T-cell (primary cell): ENCODE measurements around the gene HSP90AA1. TPM values are rescaled to one million over a fixed set of nuclear protein-coding genes. Genes with fewer than 3 reads are reported as not detected.

Experiments
- ATAC-seq, 4 experiments: fragments of 200-7000 bp in 3 of 4; fragments of 150-1000 bp in 1 of 4; cut with Tn5 transposase; replicated peaks in 1 of 4; 1 replicate in 3 of 4; 2 replicates in 1 of 4; pipeline ENCODE4 v1.10.0; 2021; ENCODE audit warnings: moderate library complexity in 3 of 4, mild to moderate bottlenecking in 2 of 4, moderate number of reproducible peaks in 1 of 4
- CTCF ChIA-PET, 2 donors: fragments of 300-600 bp; sonication (Branson Sonifier 250); formaldehyde crosslinking; loops; one replicate each; lab custom pipeline; 2022; ENCODE audit warnings: antibody characterized with exemption in 2 of 2; lab: Charles Lee
- POLR2A ChIA-PET, 2 donors: fragments of 300-600 bp; sonication (Branson Sonifier 250); formaldehyde crosslinking; loops; one replicate each; lab custom pipeline; 2022; ENCODE audit warnings: antibody characterized with exemption in 2 of 2; lab: Charles Lee
- DNase-seq, 35 experiments: peaks; one replicate each; pipeline versions ENCODE4 v3.0.0 to v3.0.0-alpha.2; 2013 to 2023
- H3K27ac ChIP-seq: one replicate; pipeline ENCODE4 v1.5.1; 2013; ENCODE audit warnings: low read length
- H3K27me3 ChIP-seq, 2 experiments: replicated peaks in 1 of 2; 1 replicate in 1 of 2; 2 replicates in 1 of 2; pipeline versions ENCODE4 v1.6.1 to v1.7.0; 2013; ENCODE audit warnings: low read length in 1 of 2, mixed read lengths in 1 of 2; ENCODE audit not compliant: control insufficient read depth in 2 of 2, insufficient read depth in 2 of 2; ENCODE audit errors: extremely low read depth in 1 of 2
- H3K36me3 ChIP-seq, 2 donors: 1 replicate in 1 of 2; 2 replicates in 1 of 2; pipeline versions ENCODE4 v1.6.1 to v1.7.0; 2013; ENCODE audit warnings: low read length in 1 of 2; ENCODE audit not compliant: control insufficient read depth in 2 of 2, insufficient read depth in 1 of 2; ENCODE audit errors: extremely low read depth in 1 of 2
- H3K4me1 ChIP-seq, 2 experiments: 1 replicate in 1 of 2; 2 replicates in 1 of 2; pipeline versions ENCODE4 v1.6.1 to v1.7.0; 2013; ENCODE audit warnings: low read length in 2 of 2, mixed read lengths in 1 of 2; ENCODE audit not compliant: insufficient read depth in 2 of 2, control insufficient read depth in 1 of 2; ENCODE audit errors: extremely low read depth in 1 of 2
- H3K4me3 ChIP-seq, 2 donors: 1 replicate in 1 of 2; 2 replicates in 1 of 2; pipeline versions ENCODE4 v1.5.1 to v1.7.0; 2013; ENCODE audit warnings: mild to moderate bottlenecking in 2 of 2, low read length in 1 of 2, moderate library complexity in 1 of 2; ENCODE audit not compliant: control insufficient read depth in 1 of 2; ENCODE audit errors: extremely low read depth in 1 of 2
- H3K9me3 ChIP-seq: 2 replicates; pipeline ENCODE4 v1.7.0; 2013
- H3K27ac Mint-ChIP-seq, 2 donors: one replicate each; pipeline ENCODE4 v1.8.0; 2020 to 2021; ENCODE audit warnings: mild to moderate bottlenecking in 2 of 2, mixed read lengths in 2 of 2
- H3K27me3 Mint-ChIP-seq, 2 donors: one replicate each; pipeline ENCODE4 v1.8.0; 2021 to 2022; ENCODE audit warnings: mixed read lengths in 2 of 2
- H3K36me3 Mint-ChIP-seq: one replicate; pipeline ENCODE4 v1.8.0; 2021; ENCODE audit warnings: mixed read lengths
- H3K4me1 Mint-ChIP-seq, 3 donors: one replicate each; pipeline ENCODE4 v1.8.0; 2020 to 2022; ENCODE audit warnings: mixed read lengths in 3 of 3, mild to moderate bottlenecking in 1 of 3
- H3K4me3 Mint-ChIP-seq, 3 donors: one replicate each; pipeline ENCODE4 v1.8.0; 2020 to 2022; ENCODE audit warnings: mild to moderate bottlenecking in 3 of 3, mixed read lengths in 3 of 3, moderate library complexity in 3 of 3
- H3K9me3 Mint-ChIP-seq, 3 donors: one replicate each; pipeline ENCODE4 v1.8.0; 2020 to 2022; ENCODE audit warnings: mixed read lengths in 3 of 3
- WGBS: methylation state at CpG from one replicate; pipeline ENCODE4 v1.1.5; 2013; ENCODE audit warnings: missing lambda C conversion rate; ENCODE audit not compliant: insufficient coverage; 5-methylcytosine and 5-hydroxymethylcytosine counted together
- total RNA-seq, 35 experiments: library from RNA in 6 of 35; stranded (reverse) in 6 of 35; fragments of 120-200 nt in 1 of 35; gene quantifications; one replicate each; pipeline versions ENCODE4 v1.2.1 to v1.2.4 and lab custom pipeline; 2013 to 2026

Gene HSP90AA1
- total RNA-seq, 5 donors from 2014 or later (not counting 1 experiment from before 2014, with no cell fraction given), result 230 to 471 (median 263) TPM

- no peak overlapping the region for H3K27ac Mint-ChIP-seq
- ChIA-PET POLR2A (interaction anchor here in 1 of 2 donors (0.6 kb wide), 1 partner anchor 17 kb away, joined by 4 read pairs; no protein-coding TSS in a partner anchor), CTCF (interaction anchor here in 1 of 2 donors (0.6 to 0.7 kb wide), 3 partner anchors 41 to 1309 kb away, joined by 4 to 8 read pairs (median 7); no protein-coding TSS in a partner anchor)
- Histone ChIP-seq H3K4me1 (peaks cover 0 to 31% of the 10 kb centered on the region in 2 experiments), H3K27me3 (peaks cover 0 to 10% of the 10 kb centered on the region in 2 experiments), H3K4me3 (no peak overlapping the region), H3K27ac (no peak overlapping the region), H3K36me3 (no peaks in the 10 kb centered on the region), H3K9me3 (no peaks in the 10 kb centered on the region)
- no peak overlapping the region for H3K4me3 Mint-ChIP-seq
- H3K36me3 Mint-ChIP-seq, result peaks cover 8% of the 10 kb centered on the region
- ATAC-seq, result no peak
- peaks cover 10 to 25% (median 21%) of the 10 kb centered on the region in 3 donors for H3K4me1 Mint-ChIP-seq
- H3K9me3 Mint-ChIP-seq, result no peaks in the 10 kb centered on the region
- DNase-seq, result no peak
- no peaks in the 10 kb centered on the region for H3K27me3 Mint-ChIP-seq
- 65% methylated on average over 4 of the region's 5 CpGs for WGBS
Observed at GRCh38 chr14:102058961-102059360, 27.9 kb downstream of the HSP90AA1 start.

DNA sequence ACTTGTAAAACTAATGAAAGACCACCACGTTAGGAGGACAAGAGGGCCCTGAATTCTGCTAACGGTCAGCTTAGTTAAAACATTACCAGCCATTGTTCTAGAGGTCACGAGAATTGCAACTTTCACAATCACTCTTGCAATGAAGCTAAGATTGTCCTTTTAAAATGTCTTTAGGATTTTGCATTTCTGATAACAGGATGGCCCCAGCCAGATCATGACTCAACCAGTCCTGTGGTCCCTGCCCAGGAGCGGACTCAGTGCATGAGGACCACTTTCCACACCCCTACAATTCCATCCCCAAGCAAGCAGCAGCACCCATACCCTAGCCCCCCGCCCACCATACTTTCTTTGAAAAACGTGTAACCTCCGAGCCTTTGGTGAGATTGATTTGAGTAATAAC lies 28.7 kb downstream of the HSP90AA1 start:
- H3K4me3 ChIP-seq, result no peak overlapping the region
- POLR2A ChIA-PET, result no interaction called here

DNA sequence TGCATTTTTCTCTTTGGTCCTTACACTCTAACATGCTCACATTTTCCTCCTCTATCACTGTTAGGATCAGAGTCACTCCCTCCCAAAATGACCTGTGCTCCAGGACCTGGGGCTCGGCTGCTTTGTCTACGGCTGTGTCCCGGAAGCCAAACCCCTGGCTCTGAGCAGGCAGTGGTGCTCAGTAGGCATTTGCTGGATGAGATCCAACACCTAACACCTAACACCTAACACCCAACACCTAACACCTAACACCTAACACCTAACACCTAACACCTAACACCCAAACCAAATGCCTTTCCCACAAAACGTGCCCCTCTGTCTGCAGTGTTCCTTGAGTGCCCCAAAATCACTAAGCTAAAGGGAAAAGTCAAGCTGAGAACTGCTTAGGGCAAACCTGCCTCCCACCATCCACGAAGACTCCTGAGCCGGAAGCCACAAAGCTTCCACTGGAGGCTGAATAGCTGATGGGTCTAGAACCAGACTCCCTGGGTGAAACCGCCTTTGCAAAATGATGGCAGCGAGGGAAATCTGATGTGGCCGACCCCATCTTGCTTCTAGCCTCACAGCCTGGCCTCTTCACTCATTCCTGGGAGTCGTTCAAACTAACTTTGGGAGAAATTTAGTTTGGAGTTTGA lies 29.2 kb downstream of the HSP90AA1 start:
- no peaks in the 10 kb centered on the region for H3K27me3 Mint-ChIP-seq

More for the DNA sequence above, 28.7 kb downstream of the HSP90AA1 start:
- Histone ChIP-seq H3K27me3 (peaks cover 0 to 10% of the 10 kb centered on the region in 2 experiments), H3K36me3 (no peaks in the 10 kb centered on the region), H3K9me3 (no peaks in the 10 kb centered on the region), H3K27ac (no peak overlapping the region), H3K4me1 (peaks cover 0 to 31% of the 10 kb centered on the region in 2 experiments)
- peaks cover 11% of the 10 kb centered on the region for H3K36me3 Mint-ChIP-seq
- WGBS, result 60% methylated on average over 4 of the region's 7 CpGs
- peak overlapping the region in 1 of 3 donors; percentile 61 for H3K4me3 Mint-ChIP-seq
- H3K4me1 Mint-ChIP-seq, result peaks cover 10 to 24% (median 21%) of the 10 kb centered on the region in 3 donors
- DNase-seq (no peak), ATAC-seq (no peak)
- no peak overlapping the region for H3K27ac Mint-ChIP-seq
- H3K27me3 Mint-ChIP-seq, result no peaks in the 10 kb centered on the region
- CTCF ChIA-PET, result interaction anchor here in 1 of 2 donors (0.7 kb wide), 1 partner anchor 1310 kb away, joined by 8 read pairs; no protein-coding TSS in a partner anchor
- no peaks in the 10 kb centered on the region for H3K9me3 Mint-ChIP-seq

DNA sequence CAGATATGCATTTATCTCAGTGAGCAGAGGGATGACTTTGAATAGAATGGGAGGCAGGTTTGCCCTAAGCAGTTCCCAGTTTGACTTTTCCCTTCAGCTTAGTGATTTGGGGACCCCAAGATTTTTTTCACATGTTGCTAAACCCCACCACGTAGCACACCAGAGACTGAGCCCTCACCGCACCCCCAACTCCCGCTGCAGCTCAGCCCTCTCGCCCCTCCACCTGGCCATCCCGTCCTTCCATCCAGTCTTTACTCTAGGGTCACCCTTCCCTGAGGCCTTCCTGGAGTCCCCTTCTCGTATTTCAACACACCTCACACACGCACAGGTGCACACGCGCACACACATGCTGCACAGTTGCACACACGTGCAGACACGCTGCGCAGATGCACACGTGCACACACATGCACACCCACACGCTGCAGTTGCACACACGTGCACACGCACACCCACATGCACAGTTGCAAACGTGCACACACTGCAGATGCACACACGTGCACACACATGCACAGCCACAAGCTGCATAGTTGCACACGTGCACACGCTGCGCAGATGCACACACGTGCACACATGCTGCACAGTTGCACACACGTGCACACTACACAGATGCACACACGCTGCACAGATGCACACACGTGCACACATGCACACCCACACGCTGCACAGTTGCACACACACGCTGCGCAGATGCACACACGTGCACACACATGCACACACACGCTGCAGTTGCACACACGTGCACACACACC lies 30.0 kb downstream of the HSP90AA1 start:
- Histone ChIP-seq H3K4me1 (peaks cover 0 to 24% of the 10 kb centered on the region in 2 experiments), H3K36me3 (peaks cover 0 to 6% of the 10 kb centered on the region in 2 donors), H3K27me3 (peaks cover 0 to 7% of the 10 kb centered on the region in 2 experiments), H3K27ac (no peak overlapping the region), H3K4me3 (no peak overlapping the region), H3K9me3 (no peaks in the 10 kb centered on the region)
- no peak for ATAC-seq
- ChIA-PET POLR2A (no interaction called here), CTCF (no interaction called here)
- no peak for DNase-seq
- 89% methylated on average over 31 of the region's 31 CpGs for WGBS
- Mint-ChIP-seq H3K4me3 (peak overlapping the region in 2 of 3 donors; percentile 35 to 61), H3K27me3 (no peaks in the 10 kb centered on the region), H3K9me3 (no peaks in the 10 kb centered on the region), H3K36me3 (peaks cover 21% of the 10 kb centered on the region), H3K4me1 (peaks cover 10 to 21% (median 20%) of the 10 kb centered on the region in 3 donors), H3K27ac (no peak overlapping the region)

More for the DNA sequence above, 29.2 kb downstream of the HSP90AA1 start:
- ATAC-seq (peak in 2 of 4 experiments; percentile 50 to 68), DNase-seq (peak in 2 of 35 experiments; percentile 2 to 54)
- H3K36me3 Mint-ChIP-seq, result peaks cover 14% of the 10 kb centered on the region
- Histone ChIP-seq H3K36me3 (peaks cover 0 to under 1% of the 10 kb centered on the region in 2 donors), H3K27me3 (peaks cover 0 to 10% of the 10 kb centered on the region in 2 experiments), H3K4me1 (peaks cover 0 to 26% of the 10 kb centered on the region in 2 experiments), H3K27ac (no peak overlapping the region), H3K4me3 (no peak overlapping the region), H3K9me3 (no peaks in the 10 kb centered on the region)
- H3K27ac Mint-ChIP-seq, result peak overlapping the region; percentile 47 to 55
- no peaks in the 10 kb centered on the region for H3K9me3 Mint-ChIP-seq
- WGBS, result 43% methylated on average over 4 of the region's 10 CpGs
- H3K4me3 Mint-ChIP-seq, result peak overlapping the region in 1 of 3 donors; percentile 61
- ChIA-PET POLR2A (no interaction called here), CTCF (no interaction called here)
- H3K4me1 Mint-ChIP-seq, result peaks cover 10 to 23% (median 21%) of the 10 kb centered on the region in 3 donors

DNA sequence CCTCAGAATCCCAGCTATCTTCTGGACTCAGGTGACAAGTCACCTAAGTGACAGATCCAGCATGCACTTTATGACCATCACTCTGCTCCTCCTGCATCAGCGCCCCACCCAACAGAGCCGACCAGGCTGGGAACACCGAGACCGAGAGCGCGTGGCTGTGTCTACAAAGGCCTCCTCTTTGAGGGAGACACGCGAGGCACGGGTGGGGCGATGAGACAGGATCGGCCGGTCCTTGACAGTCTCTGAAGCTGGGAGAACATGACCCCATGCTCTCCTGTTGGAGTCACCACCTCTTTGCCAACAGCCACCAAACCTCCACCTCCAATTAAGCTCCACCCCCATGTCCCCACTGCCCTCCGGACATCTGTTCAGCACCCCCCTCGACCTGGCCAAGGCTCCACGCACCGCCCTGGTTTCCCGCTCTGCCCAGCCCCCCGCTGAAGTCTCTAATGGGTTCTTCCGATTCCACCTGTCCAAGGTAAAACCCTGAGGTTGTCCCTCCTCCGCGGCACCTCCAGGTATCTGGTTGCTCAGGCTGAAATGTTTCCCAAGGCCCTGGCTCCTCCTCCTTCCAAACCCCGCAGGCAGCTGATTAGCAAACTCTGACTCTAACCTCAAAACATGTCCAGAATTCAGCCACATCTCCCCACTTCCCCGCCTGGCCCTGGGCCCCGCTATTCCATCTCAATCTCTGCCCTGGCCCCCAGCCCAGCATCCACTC lies 31.5 kb downstream of the HSP90AA1 start:
- Mint-ChIP-seq H3K36me3 (peaks cover 26% of the 10 kb centered on the region), H3K27ac (peak overlapping the region; percentile 58 to 74), H3K4me3 (no peak overlapping the region), H3K9me3 (no peaks in the 10 kb centered on the region), H3K4me1 (peaks cover 10 to 21% (median 19%) of the 10 kb centered on the region in 3 donors), H3K27me3 (no peaks in the 10 kb centered on the region)
- peaks cover 0 to 3% of the 10 kb centered on the region in 2 experiments for H3K27me3 ChIP-seq
- ChIA-PET POLR2A (no interaction called here), CTCF (no interaction called here)
- ATAC-seq (no peak), DNase-seq (no peak)
- peaks cover 9 to 17% of the 10 kb centered on the region in 2 donors for H3K36me3 ChIP-seq
- H3K27ac ChIP-seq, result no peak overlapping the region
- H3K4me3 ChIP-seq, result no peak overlapping the region
- H3K9me3 ChIP-seq, result no peaks in the 10 kb centered on the region
- peaks cover 0 to 24% of the 10 kb centered on the region in 2 experiments for H3K4me1 ChIP-seq
- WGBS, result 92% methylated on average over 23 of the region's 24 CpGs

- no peak overlapping the region for H3K4me3 ChIP-seq
- no peaks in the 10 kb centered on the region for H3K27me3 Mint-ChIP-seq
- no peak for ATAC-seq
- H3K9me3 Mint-ChIP-seq, result no peaks in the 10 kb centered on the region
- peaks cover 48% of the 10 kb centered on the region for H3K36me3 Mint-ChIP-seq
- no peak overlapping the region for H3K27ac Mint-ChIP-seq
- H3K4me3 Mint-ChIP-seq, result no peak overlapping the region
- no peaks in the 10 kb centered on the region for H3K9me3 ChIP-seq
- ChIA-PET POLR2A (no interaction called here), CTCF (interaction anchor here in 1 of 2 donors (0.5 kb wide), 1 partner anchor 122 kb away, joined by 3 read pairs; no protein-coding TSS in a partner anchor)
- 95% methylated on average over 4 of the region's 10 CpGs for WGBS
- H3K4me1 ChIP-seq, result peaks cover 0 to 10% of the 10 kb centered on the region in 2 experiments
- DNase-seq, result no peak
- H3K27ac ChIP-seq, result no peak overlapping the region
- peaks cover 34 to 37% of the 10 kb centered on the region in 2 donors for H3K36me3 ChIP-seq
- H3K4me1 Mint-ChIP-seq, result peaks cover 2 to 13% (median 5%) of the 10 kb centered on the region in 3 donors
- no peaks in the 10 kb centered on the region for H3K27me3 ChIP-seq
Observed at GRCh38 chr14:102052522-102052921, 34.3 kb downstream of the HSP90AA1 start.
